ENCODE measurements around the gene SLC30A3. TPM values are rescaled to one million over a fixed set of nuclear protein-coding genes. Genes with fewer than 3 reads are reported as not detected.

Gene SLC30A3
- total and polyA plus RNA-seq, 12 donors = 4.3 to 35.8 (median 10.4) TPM

GRCh38 chr2:27236136-27236535 lies 26.7 kb downstream of the SLC30A3 start:
- no peak for TF ChIP-seq CTCF (IDR thresholded peaks at IDR 0.05)
- intact Hi-C loops (cut with DNase I) = no loop called here
- WGBS, 2 donors = 95 to 96% methylated on average over 12 of the region's 12 CpGs
- peaks cover 7 to 100% (median 86%) of the 10 kb centered on the region in 9 donors for H3K36me3 ChIP-seq
- ATAC-seq (no peak), DNase-seq (no peak)
- H3K9me3 ChIP-seq = no peaks in the 10 kb centered on the region
- H3K27ac ChIP-seq = no peak overlapping the region
- no peak overlapping the region for H3K4me3 ChIP-seq
- H3K27me3 ChIP-seq = no peaks in the 10 kb centered on the region
- no peaks in the 10 kb centered on the region for H3K4me1 ChIP-seq

- WGBS, 2 donors = 90 to 93% methylated on average over 14 of the region's 14 CpGs
- Histone ChIP-seq H3K4me3 (no peak overlapping the region), H3K36me3 (peaks cover 4 to 100% (median 77%) of the 10 kb centered on the region in 9 donors), H3K9me3 (no peaks in the 10 kb centered on the region), H3K4me1 (no peaks in the 10 kb centered on the region), H3K27me3 (no peaks in the 10 kb centered on the region), H3K27ac (no peak overlapping the region)
- ATAC-seq (no peak), DNase-seq (no peak)
- intact Hi-C loops (cut with DNase I) = no loop called here
- no peak for TF ChIP-seq CTCF (IDR thresholded peaks at IDR 0.05)
Measured at GRCh38 chr2:27233341-27233740, 29.5 kb downstream of the SLC30A3 start.

GRCh38 chr2:27231921-27232320 lies 30.9 kb downstream of the SLC30A3 start:
- no peak overlapping the region for H3K27ac ChIP-seq
- WGBS, 2 donors = 94% methylated on average over 13 of the region's 13 CpGs
- no peak overlapping the region for H3K4me3 ChIP-seq
- H3K9me3 ChIP-seq = no peaks in the 10 kb centered on the region
- intact Hi-C loops (cut with DNase I) = no loop called here
- ATAC-seq (no peak), DNase-seq (no peak)
- TF ChIP-seq CTCF (IDR thresholded peaks at IDR 0.05) = no peak
- H3K27me3 ChIP-seq = no peaks in the 10 kb centered on the region
- H3K36me3 ChIP-seq = peaks cover 0 to 100% (median 79%) of the 10 kb centered on the region in 9 donors
- H3K4me1 ChIP-seq = no peaks in the 10 kb centered on the region

- Histone ChIP-seq H3K27me3 (no peaks in the 10 kb centered on the region), H3K27ac (no peak overlapping the region), H3K4me1 (no peaks in the 10 kb centered on the region), H3K9me3 (no peaks in the 10 kb centered on the region), H3K36me3 (peaks cover 0 to 100% (median 74%) of the 10 kb centered on the region in 9 donors), H3K4me3 (no peak overlapping the region)
- intact Hi-C loops (cut with DNase I) = no loop called here
- DNase-seq (no peak), ATAC-seq (no peak)
- TF ChIP-seq CTCF (IDR thresholded peaks at IDR 0.05) = no peak
- WGBS, 2 donors = 90 to 92% methylated on average over 2 of the region's 2 CpGs
Measured at GRCh38 chr2:27227501-27227900, 35.3 kb downstream of the SLC30A3 start.
